SJCRH30 (cell line): ENCODE results near the gene GRB10. TPM values are rescaled to one million over a fixed set of nuclear protein-coding genes. Genes with fewer than 3 reads are reported as not detected.

Source experiments
- DNase-seq, 2 experiments: peaks; one replicate each; pipeline ENCODE4 v3.0.0-alpha.2; 2015 to 2020
- H3K27ac ChIP-seq: fragments of 250-450 bp; sonication (Bioruptor Pico); 2 replicates; pipeline ENCODE4 v1.5.1; 2020; ENCODE audit warnings: mild to moderate bottlenecking, moderate library complexity
- H3K27me3 ChIP-seq: fragments of 250-450 bp; sonication (Bioruptor Pico); 2 replicates; pipeline ENCODE4 v1.5.1; 2020; ENCODE audit warnings: mild to moderate bottlenecking, moderate library complexity
- H3K36me3 ChIP-seq: fragments of 250-450 bp; sonication (Bioruptor Pico); 2 replicates; pipeline ENCODE4 v1.5.1; 2020; ENCODE audit warnings: mild to moderate bottlenecking, moderate library complexity
- H3K4me1 ChIP-seq: fragments of 250-450 bp; sonication (Bioruptor Pico); 2 replicates; pipeline ENCODE4 v1.5.1; 2020; ENCODE audit warnings: mild to moderate bottlenecking, moderate library complexity
- H3K4me3 ChIP-seq: fragments of 250-450 bp; sonication (Bioruptor Pico); 2 replicates; pipeline ENCODE4 v1.5.1; 2020; ENCODE audit warnings: mild to moderate bottlenecking, moderate library complexity
- H3K9me3 ChIP-seq: fragments of 250-450 bp; sonication (Bioruptor Pico); replicated peaks from 2 replicates; pipeline ENCODE4 v1.5.1; 2020; ENCODE audit warnings: mild to moderate bottlenecking, moderate library complexity
- total RNA-seq: library from RNA; depleted of rRNA; stranded (reverse); fragments of >200 nt; shearing (Covaris generic); gene quantifications from 2 replicates; pipeline ENCODE4 v1.2.3, GENCODE V29; 2014

Gene GRB10
- total RNA-seq, 1 experiment from 2014 or later = 0.95 TPM

GRCh38 chr7:50731703-50732582, 50.8 kb downstream of the GRB10 start:
- H3K27ac ChIP-seq = no peak overlapping the region
- H3K36me3 ChIP-seq = no peaks in the 10 kb centered on the region
- H3K27me3 ChIP-seq = no peaks in the 10 kb centered on the region
- H3K9me3 ChIP-seq = no peaks in the 10 kb centered on the region
- no peak overlapping the region for H3K4me3 ChIP-seq
- DNase-seq = no peak
- H3K4me1 ChIP-seq = no peaks in the 10 kb centered on the region

GRCh38 chr7:50730446-50731400, 52.0 kb downstream of the GRB10 start:
- Histone ChIP-seq H3K27ac (no peak overlapping the region), H3K27me3 (no peaks in the 10 kb centered on the region), H3K9me3 (no peaks in the 10 kb centered on the region), H3K36me3 (no peaks in the 10 kb centered on the region), H3K4me3 (no peak overlapping the region), H3K4me1 (no peaks in the 10 kb centered on the region)
- DNase-seq = no peak

GRCh38 chr7:50729962-50730361, 52.7 kb downstream of the GRB10 start:
- Histone ChIP-seq H3K4me3 (no peak overlapping the region), H3K9me3 (no peaks in the 10 kb centered on the region), H3K27ac (no peak overlapping the region), H3K4me1 (no peaks in the 10 kb centered on the region), H3K27me3 (no peaks in the 10 kb centered on the region), H3K36me3 (no peaks in the 10 kb centered on the region)
- no peak for DNase-seq

- H3K27me3 ChIP-seq = no peaks in the 10 kb centered on the region
- DNase-seq = no peak
- H3K4me1 ChIP-seq = no peaks in the 10 kb centered on the region
- H3K27ac ChIP-seq = no peak overlapping the region
- H3K9me3 ChIP-seq = no peaks in the 10 kb centered on the region
- no peak overlapping the region for H3K4me3 ChIP-seq
- no peaks in the 10 kb centered on the region for H3K36me3 ChIP-seq
Observed at GRCh38 chr7:50728184-50728583, 54.5 kb downstream of the GRB10 start.

GRCh38 chr7:50727711-50728110, 55.0 kb downstream of the GRB10 start:
- Histone ChIP-seq H3K27ac (no peak overlapping the region), H3K27me3 (no peaks in the 10 kb centered on the region), H3K9me3 (no peaks in the 10 kb centered on the region), H3K4me1 (no peaks in the 10 kb centered on the region), H3K4me3 (no peak overlapping the region), H3K36me3 (no peaks in the 10 kb centered on the region)
- DNase-seq = no peak

- H3K27ac ChIP-seq = no peak overlapping the region
- H3K4me1 ChIP-seq = no peaks in the 10 kb centered on the region
- no peaks in the 10 kb centered on the region for H3K27me3 ChIP-seq
- no peaks in the 10 kb centered on the region for H3K36me3 ChIP-seq
- no peak for DNase-seq
- no peak overlapping the region for H3K4me3 ChIP-seq
- H3K9me3 ChIP-seq = no peaks in the 10 kb centered on the region
Observed at GRCh38 chr7:50727072-50727471, 55.6 kb downstream of the GRB10 start.

GRCh38 chr7:50725774-50726173, 56.9 kb downstream of the GRB10 start:
- Histone ChIP-seq H3K9me3 (no peaks in the 10 kb centered on the region), H3K27me3 (peaks cover 6% of the 10 kb centered on the region; the same call in 1 of the 2 replicates), H3K4me3 (no peak overlapping the region), H3K4me1 (no peaks in the 10 kb centered on the region), H3K36me3 (no peaks in the 10 kb centered on the region), H3K27ac (no peak overlapping the region)
- no peak for DNase-seq

GRCh38 chr7:50724526-50725520, 57.9 kb downstream of the GRB10 start:
- H3K4me3 ChIP-seq = no peak overlapping the region
- DNase-seq = no peak
- peaks cover 7% of the 10 kb centered on the region; the same call in 1 of the 2 replicates for H3K27me3 ChIP-seq
- H3K36me3 ChIP-seq = no peaks in the 10 kb centered on the region
- H3K27ac ChIP-seq = no peak overlapping the region
- H3K4me1 ChIP-seq = no peaks in the 10 kb centered on the region
- H3K9me3 ChIP-seq = no peaks in the 10 kb centered on the region

GRCh38 chr7:50723888-50724287, 58.8 kb downstream of the GRB10 start:
- no peak for DNase-seq

GRCh38 chr7:50723173-50723572, 59.5 kb downstream of the GRB10 start:
- Histone ChIP-seq H3K4me3 (no peak overlapping the region), H3K27me3 (peaks cover 7% of the 10 kb centered on the region; the same call in 1 of the 2 replicates), H3K36me3 (no peaks in the 10 kb centered on the region), H3K9me3 (no peaks in the 10 kb centered on the region), H3K4me1 (no peaks in the 10 kb centered on the region), H3K27ac (no peak overlapping the region)
- DNase-seq = no peak

More at GRCh38 chr7:50723888-50724287, 58.8 kb downstream of the GRB10 start:
- H3K36me3 ChIP-seq = no peaks in the 10 kb centered on the region
- no peak overlapping the region for H3K4me3 ChIP-seq
- no peak overlapping the region for H3K27ac ChIP-seq
- no peaks in the 10 kb centered on the region for H3K9me3 ChIP-seq
- peaks cover 7% of the 10 kb centered on the region; the same call in 1 of the 2 replicates for H3K27me3 ChIP-seq
- H3K4me1 ChIP-seq = no peaks in the 10 kb centered on the region

- Histone ChIP-seq H3K27me3 (peaks cover 7% of the 10 kb centered on the region; the same call in 1 of the 2 replicates), H3K36me3 (no peaks in the 10 kb centered on the region), H3K9me3 (no peaks in the 10 kb centered on the region), H3K27ac (no peak overlapping the region), H3K4me3 (no peak overlapping the region), H3K4me1 (no peaks in the 10 kb centered on the region)
- no peak for DNase-seq
Observed at GRCh38 chr7:50721661-50722259, 60.9 kb downstream of the GRB10 start.

- no peak overlapping the region for H3K27ac ChIP-seq
- H3K4me1 ChIP-seq = no peaks in the 10 kb centered on the region
- no peak for DNase-seq
- H3K36me3 ChIP-seq = no peaks in the 10 kb centered on the region
- H3K4me3 ChIP-seq = no peak overlapping the region
- no peaks in the 10 kb centered on the region for H3K9me3 ChIP-seq
- H3K27me3 ChIP-seq = peaks cover 7% of the 10 kb centered on the region; the same call in 1 of the 2 replicates
Observed at GRCh38 chr7:50721160-50721559, 61.5 kb downstream of the GRB10 start.

- no peaks in the 10 kb centered on the region for H3K36me3 ChIP-seq
- H3K27ac ChIP-seq = no peak overlapping the region
- no peak for DNase-seq
- H3K9me3 ChIP-seq = no peaks in the 10 kb centered on the region
- peaks cover 7% of the 10 kb centered on the region; the same call in 1 of the 2 replicates for H3K27me3 ChIP-seq
- no peak overlapping the region for H3K4me3 ChIP-seq
- H3K4me1 ChIP-seq = no peaks in the 10 kb centered on the region
Observed at GRCh38 chr7:50720295-50720694, 62.4 kb downstream of the GRB10 start.
